ENCODE data around the gene ADRM1. TPM values are rescaled to one million over a fixed set of nuclear protein-coding genes. Genes with fewer than 3 reads are reported as not detected.

The ADRM1 gene
- total RNA-seq, 1 donor from 2014 or later, result 87.2 TPM

GRCh38 chr20:62346398-62347150 is 43.8 kb downstream of the ADRM1 start:
- Mint-ChIP-seq H3K36me3 (ENCODE audit: low read depth) (peaks cover 29% of the 10 kb centered on the region), H3K27ac (ENCODE audit: unreplicated experiment) (no peak overlapping the region), H3K9me3 (ENCODE audit: low read depth) (peaks cover 3% of the 10 kb centered on the region), H3K4me3 (ENCODE audit: unreplicated experiment) (no peak overlapping the region), H3K4me1 (ENCODE audit: low read depth) (peaks cover 10% of the 10 kb centered on the region), H3K27me3 (ENCODE audit: low read depth) (no peaks in the 10 kb centered on the region)
- no peak for DNase-seq (ENCODE audit: low spot score)
- TF ChIP-seq, protein P1, sequence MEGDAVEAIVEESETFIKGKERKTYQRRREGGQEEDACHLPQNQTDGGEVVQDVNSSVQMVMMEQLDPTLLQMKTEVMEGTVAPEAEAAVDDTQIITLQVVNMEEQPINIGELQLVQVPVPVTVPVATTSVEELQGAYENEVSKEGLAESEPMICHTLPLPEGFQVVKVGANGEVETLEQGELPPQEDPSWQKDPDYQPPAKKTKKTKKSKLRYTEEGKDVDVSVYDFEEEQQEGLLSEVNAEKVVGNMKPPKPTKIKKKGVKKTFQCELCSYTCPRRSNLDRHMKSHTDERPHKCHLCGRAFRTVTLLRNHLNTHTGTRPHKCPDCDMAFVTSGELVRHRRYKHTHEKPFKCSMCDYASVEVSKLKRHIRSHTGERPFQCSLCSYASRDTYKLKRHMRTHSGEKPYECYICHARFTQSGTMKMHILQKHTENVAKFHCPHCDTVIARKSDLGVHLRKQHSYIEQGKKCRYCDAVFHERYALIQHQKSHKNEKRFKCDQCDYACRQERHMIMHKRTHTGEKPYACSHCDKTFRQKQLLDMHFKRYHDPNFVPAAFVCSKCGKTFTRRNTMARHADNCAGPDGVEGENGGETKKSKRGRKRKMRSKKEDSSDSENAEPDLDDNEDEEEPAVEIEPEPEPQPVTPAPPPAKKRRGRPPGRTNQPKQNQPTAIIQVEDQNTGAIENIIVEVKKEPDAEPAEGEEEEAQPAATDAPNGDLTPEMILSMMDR (IDR thresholded peaks at IDR 0.05), result no peak

- no peak for DNase-seq (ENCODE audit: low spot score)
- no peaks in the 10 kb centered on the region for H3K27me3 Mint-ChIP-seq (ENCODE audit: low read depth)
- peaks cover 10% of the 10 kb centered on the region for H3K4me1 Mint-ChIP-seq (ENCODE audit: low read depth)
- H3K36me3 Mint-ChIP-seq (ENCODE audit: low read depth), result peaks cover 27% of the 10 kb centered on the region
- TF ChIP-seq, protein P1 (IDR thresholded peaks at IDR 0.05), result no peak
- peaks cover 3% of the 10 kb centered on the region for H3K9me3 Mint-ChIP-seq (ENCODE audit: low read depth)
- no peak overlapping the region for H3K27ac Mint-ChIP-seq (ENCODE audit: unreplicated experiment)
- H3K4me3 Mint-ChIP-seq (ENCODE audit: unreplicated experiment), result no peak overlapping the region
Observed at GRCh38 chr20:62347151-62347404, 44.3 kb downstream of the ADRM1 start.

DNA sequence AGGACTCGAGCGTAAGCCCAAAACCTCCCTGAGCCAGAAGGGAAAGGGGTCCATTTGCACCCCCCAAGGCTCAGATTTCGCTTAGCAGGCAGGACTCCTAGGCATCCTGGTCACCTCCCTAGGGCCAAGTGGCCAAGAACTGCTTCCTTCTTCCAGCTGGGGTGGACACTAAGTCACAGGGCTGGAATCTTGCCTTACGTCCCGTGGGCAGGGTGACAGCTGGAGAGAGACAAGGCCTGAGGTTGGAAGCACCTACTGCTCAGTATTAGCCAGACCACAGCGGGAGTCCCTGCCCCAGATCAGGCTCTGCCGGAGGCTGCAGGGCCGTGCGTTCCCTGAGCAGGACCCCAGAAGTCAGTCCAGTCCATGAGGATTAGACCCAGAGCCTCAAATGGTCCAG is 44.6 kb downstream of the ADRM1 start:
- peaks cover 3% of the 10 kb centered on the region for H3K9me3 Mint-ChIP-seq (ENCODE audit: low read depth)
- no peak for DNase-seq (ENCODE audit: low spot score)
- peaks cover 27% of the 10 kb centered on the region for H3K36me3 Mint-ChIP-seq (ENCODE audit: low read depth)
- H3K27me3 Mint-ChIP-seq (ENCODE audit: low read depth), result no peaks in the 10 kb centered on the region
- no peak overlapping the region for H3K27ac Mint-ChIP-seq (ENCODE audit: unreplicated experiment)
- no peak overlapping the region for H3K4me3 Mint-ChIP-seq (ENCODE audit: unreplicated experiment)
- H3K4me1 Mint-ChIP-seq (ENCODE audit: low read depth), result peaks cover 10% of the 10 kb centered on the region
- TF ChIP-seq, protein P1 (IDR thresholded peaks at IDR 0.05), result no peak

GRCh38 chr20:62348604-62349003 is 45.8 kb downstream of the ADRM1 start:
- TF ChIP-seq, protein P1 (IDR thresholded peaks at IDR 0.05), result no peak
- Mint-ChIP-seq H3K27me3 (ENCODE audit: low read depth) (no peaks in the 10 kb centered on the region), H3K4me3 (ENCODE audit: unreplicated experiment) (no peak overlapping the region), H3K4me1 (ENCODE audit: low read depth) (peaks cover 10% of the 10 kb centered on the region), H3K9me3 (ENCODE audit: low read depth) (peaks cover 3% of the 10 kb centered on the region), H3K36me3 (ENCODE audit: low read depth) (peaks cover 20% of the 10 kb centered on the region), H3K27ac (ENCODE audit: unreplicated experiment) (no peak overlapping the region)
- DNase-seq (ENCODE audit: low spot score), result no peak

DNA sequence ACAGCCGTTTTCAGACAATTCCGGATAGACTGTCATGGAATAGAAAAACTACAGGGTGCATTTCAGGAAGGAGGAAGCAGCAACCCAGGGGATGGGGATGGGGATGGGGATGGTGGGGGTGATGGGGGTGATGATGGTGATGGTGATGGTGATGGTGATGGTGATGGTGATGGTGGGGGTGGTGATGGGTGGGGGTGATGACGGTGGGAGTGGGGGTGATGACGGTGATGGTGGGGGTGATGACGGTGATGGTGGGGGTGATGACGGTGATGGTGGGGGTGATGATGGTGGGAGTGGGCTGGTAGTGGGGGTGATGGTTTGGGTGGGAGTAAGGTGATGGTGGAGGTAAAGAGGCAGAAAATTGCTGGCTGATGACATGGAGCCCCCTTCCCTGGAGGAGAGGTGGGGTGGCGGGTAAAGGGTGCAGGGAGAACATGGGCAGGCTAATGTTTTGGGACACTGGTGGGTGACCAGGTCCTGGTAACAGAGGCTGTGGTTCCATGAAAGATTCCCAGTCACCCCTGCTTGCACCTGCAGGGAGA is 46.8 kb downstream of the ADRM1 start:
- H3K27me3 Mint-ChIP-seq (ENCODE audit: low read depth), result no peaks in the 10 kb centered on the region
- TF ChIP-seq, protein P1 (IDR thresholded peaks at IDR 0.05), result no peak
- no peak overlapping the region for H3K4me3 Mint-ChIP-seq (ENCODE audit: unreplicated experiment)
- H3K9me3 Mint-ChIP-seq (ENCODE audit: low read depth), result peaks cover 3% of the 10 kb centered on the region
- peaks cover 13% of the 10 kb centered on the region for H3K4me1 Mint-ChIP-seq (ENCODE audit: low read depth)
- DNase-seq (ENCODE audit: low spot score), result no peak
- peak overlapping the region; percentile 32 for H3K27ac Mint-ChIP-seq (ENCODE audit: unreplicated experiment)
- peaks cover 20% of the 10 kb centered on the region for H3K36me3 Mint-ChIP-seq (ENCODE audit: low read depth)

All from chondrocyte (in vitro differentiated cells).